Measurements from ENCODE around the gene RPL39L.
"Not testable (repeated sequence)": the region's sequence is repeated elsewhere in the genome, so short reads cannot be mapped to it uniquely, and the experiment has no call there.

The RPL39L gene

GRCh38 chr3:187136936-187137335 lies 2.4 kb downstream of the RPL39L start:
- no peak for DNase-seq (ENCODE audit: low read depth)

GRCh38 chr3:187136337-187136736 lies 3.0 kb downstream of the RPL39L start:
- no peak for DNase-seq (ENCODE audit: low read depth)

- not testable (repeated sequence) for DNase-seq (ENCODE audit: low read depth)
These were observed 4.1 kb downstream of the RPL39L start for GRCh38 chr3:187135172-187135690.

GRCh38 chr3:187133181-187133580 lies 6.1 kb downstream of the RPL39L start:
- DNase-seq (ENCODE audit: low read depth): not testable (repeated sequence)

GRCh38 chr3:187132666-187133065 lies 6.6 kb downstream of the RPL39L start:
- no peak for DNase-seq (ENCODE audit: low read depth)

GRCh38 chr3:187131981-187132380 lies 7.3 kb downstream of the RPL39L start:
- DNase-seq (ENCODE audit: low read depth): no peak

- DNase-seq (ENCODE audit: low read depth): no peak
These were observed 8.8 kb downstream of the RPL39L start for GRCh38 chr3:187130346-187131066.

- DNase-seq (ENCODE audit: low read depth): no peak
These were observed 13.8 kb downstream of the RPL39L start for GRCh38 chr3:187125319-187126031.

GRCh38 chr3:187122261-187122660 lies 17.0 kb downstream of the RPL39L start:
- no peak for DNase-seq (ENCODE audit: low read depth)

- no peak for DNase-seq (ENCODE audit: low read depth)
These were observed 19.0 kb downstream of the RPL39L start for GRCh38 chr3:187120326-187120725.

- DNase-seq (ENCODE audit: low read depth): no peak
These were observed 24.8 kb downstream of the RPL39L start for GRCh38 chr3:187114511-187114910.

GRCh38 chr3:187112934-187113793 lies 26.1 kb downstream of the RPL39L start:
- DNase-seq (ENCODE audit: low read depth): no peak

- DNase-seq (ENCODE audit: low read depth): no peak
These were observed 29.1 kb downstream of the RPL39L start for GRCh38 chr3:187110156-187110555.

- DNase-seq (ENCODE audit: low read depth): no peak
These were observed 31.3 kb downstream of the RPL39L start for GRCh38 chr3:187107989-187108388.

- DNase-seq (ENCODE audit: low read depth): no peak
These were observed 33.6 kb downstream of the RPL39L start for GRCh38 chr3:187105700-187106099.

- no peak for DNase-seq (ENCODE audit: low read depth)
These were observed 34.4 kb downstream of the RPL39L start for GRCh38 chr3:187104933-187105332.

- DNase-seq (ENCODE audit: low read depth): no peak
These were observed 35.0 kb downstream of the RPL39L start for GRCh38 chr3:187104342-187104741.

GRCh38 chr3:187103251-187103650 lies 36.0 kb downstream of the RPL39L start:
- no peak for DNase-seq (ENCODE audit: low read depth)

- DNase-seq (ENCODE audit: low read depth): no peak
These were observed 37.1 kb downstream of the RPL39L start for GRCh38 chr3:187102073-187102634.

- peak; percentile 49 for DNase-seq (ENCODE audit: low read depth)
These were observed 37.9 kb downstream of the RPL39L start for GRCh38 chr3:187101184-187102072.

GRCh38 chr3:187098923-187099512 lies 40.3 kb downstream of the RPL39L start:
- no peak for DNase-seq (ENCODE audit: low read depth)
